Inferior parietal cortex (tissue), 1 donor: ENCODE measurements around the gene HOGA1.

ENCODE experiments used
- DNase-seq: peaks from one replicate; pipeline ENCODE4 v3.0.0-alpha.2; 2016; ENCODE audit errors: extremely low spot score

HOGA1 gene

GRCh38 chr10:97584060-97584797 lies at the start of gene HOGA1:
TSS of gene HOGA1 (plus strand) at chr10:97584389. CDS start at chr10:97584704, 315 bp downstream.
- DNase-seq, result peak; percentile 81

GRCh38 chr10:97534746-97535367 lies 49.3 kb upstream of the HOGA1 start:
- no peak for DNase-seq

GRCh38 chr10:97537186-97537869 lies 46.9 kb upstream of the HOGA1 start:
- DNase-seq, result no peak

GRCh38 chr10:97538411-97538810 lies 45.8 kb upstream of the HOGA1 start:
- DNase-seq, result no peak

- no peak for DNase-seq
Observed at GRCh38 chr10:97538839-97539238, 45.4 kb upstream of the HOGA1 start.

- no peak for DNase-seq
Observed at GRCh38 chr10:97539523-97540200, 44.5 kb upstream of the HOGA1 start.

GRCh38 chr10:97540669-97541500 lies 43.3 kb upstream of the HOGA1 start:
- DNase-seq, result no peak

- DNase-seq, result peak; percentile 63
Observed at GRCh38 chr10:97542169-97543024, 41.8 kb upstream of the HOGA1 start.

- peak; percentile 85 for DNase-seq
Observed at GRCh38 chr10:97543025-97543546, 41.1 kb upstream of the HOGA1 start.

- DNase-seq, result no peak
Observed at GRCh38 chr10:97546456-97547270, 37.5 kb upstream of the HOGA1 start.

- DNase-seq, result no peak
Observed at GRCh38 chr10:97547271-97547600, 37.0 kb upstream of the HOGA1 start.

- DNase-seq, result no peak
Observed at GRCh38 chr10:97547962-97548361, 36.2 kb upstream of the HOGA1 start.

- no peak for DNase-seq
Observed at GRCh38 chr10:97548828-97549455, 35.2 kb upstream of the HOGA1 start.

GRCh38 chr10:97549587-97550322 lies 34.4 kb upstream of the HOGA1 start:
- peak; percentile 48 for DNase-seq

GRCh38 chr10:97550336-97551149 lies 33.6 kb upstream of the HOGA1 start:
- DNase-seq, result no peak

GRCh38 chr10:97551271-97551670 lies 32.9 kb upstream of the HOGA1 start:
- DNase-seq, result no peak

GRCh38 chr10:97553575-97554031 lies 30.6 kb upstream of the HOGA1 start:
- DNase-seq, result peak; percentile 69
